PC-9 (cell line): Measurements from ENCODE around the gene PHACTR1. TPM values are rescaled to one million over a fixed set of nuclear protein-coding genes. Genes with fewer than 3 reads are reported as not detected.

ENCODE experiments used
- BruUV-seq: library from RNA; stranded (reverse); fragments of 400-500 nt; replicated peaks from 2 replicates; lab custom pipeline; 2021; lab: Mats Ljungman, UMichigan
- CTCF ChIA-PET: fragments of 300-600 bp; sonication (Branson Sonifier 250); formaldehyde crosslinking; loops from one replicate; lab custom pipeline; 2022; ENCODE audit warnings: antibody characterized with exemption; lab: Charles Lee
- POLR2A ChIA-PET: fragments of 300-600 bp; sonication (Branson Sonifier 250); formaldehyde crosslinking; loops from one replicate; lab custom pipeline; 2022; ENCODE audit warnings: antibody characterized with exemption; ENCODE audit not compliant: unreplicated experiment; lab: Charles Lee
- DNase-seq, 2 experiments: peaks; one replicate each; pipeline versions ENCODE4 v3.0.0 to v3.0.0-alpha.2; 2015 to 2022; ENCODE audit warnings: mixed read lengths in 1 of 2
- H2AFZ ChIP-seq: fragments of 200-600 bp; sonication (generic); 2 replicates; pipeline ENCODE4 v1.8.1; 2017; ENCODE audit warnings: antibody characterized with exemption
- H3F3A ChIP-seq: fragments of 200-600 bp; sonication (generic); 2 replicates; pipeline ENCODE4 v1.8.1; 2017; ENCODE audit warnings: antibody characterized with exemption, mild to moderate bottlenecking, low read depth; ENCODE audit not compliant: insufficient read depth
- H3K27ac ChIP-seq: fragments of 200-600 bp; sonication (generic); 2 replicates; pipeline ENCODE4 v1.6.1; 2016; ENCODE audit warnings: mixed run types
- H3K27me3 ChIP-seq: fragments of 200-600 bp; sonication (generic); 2 replicates; pipeline ENCODE4 v1.6.1; 2016; ENCODE audit warnings: low read depth, mixed run types; ENCODE audit not compliant: insufficient read depth
- H3K36me3 ChIP-seq: fragments of 200-600 bp; sonication (generic); 2 replicates; pipeline ENCODE4 v1.6.1; 2016; ENCODE audit warnings: low read depth, mixed run types
- H3K4me1 ChIP-seq: fragments of 200-600 bp; sonication (generic); replicated peaks from 2 replicates; pipeline ENCODE4 v1.6.1; 2016; ENCODE audit warnings: mixed run types; ENCODE audit not compliant: insufficient read depth
- H3K4me2 ChIP-seq: fragments of 200-600 bp; sonication (generic); 2 replicates; pipeline ENCODE4 v1.6.1; 2017; ENCODE audit warnings: mixed run types
- H3K4me3 ChIP-seq: fragments of 200-600 bp; sonication (generic); 2 replicates; pipeline ENCODE4 v1.6.1; 2016; ENCODE audit warnings: mixed run types
- H3K79me2 ChIP-seq: fragments of 200-600 bp; sonication (generic); 2 replicates; pipeline ENCODE4 v1.6.1; 2017; ENCODE audit warnings: low read depth, mixed run types
- H3K9me2 ChIP-seq: fragments of 200-600 bp; sonication (generic); 2 replicates; pipeline ENCODE4 v1.8.1; 2017; ENCODE audit warnings: mild to moderate bottlenecking; ENCODE audit not compliant: insufficient read depth
- H3K9me3 ChIP-seq: fragments of 200-600 bp; sonication (generic); 2 replicates; pipeline ENCODE4 v1.8.1; 2016; ENCODE audit warnings: low read depth; ENCODE audit not compliant: insufficient read depth
- H4K20me1 ChIP-seq: fragments of 200-600 bp; sonication (generic); 2 replicates; pipeline ENCODE4 v1.8.1; 2017; ENCODE audit not compliant: insufficient read depth
- EZH2 ChIP-seq: fragments of 200-600 bp; sonication (generic); IDR thresholded peaks from 2 replicates; pipeline ENCODE4 v1.8.0; 2017; ENCODE audit warnings: antibody characterized with exemption, low read depth
- intact Hi-C: fragments of 100-400 bp; cut with micrococcal nuclease; formaldehyde crosslinking; loops from one replicate; pipeline ENCODE4 v1.10.0; 2022; ENCODE audit not compliant: unreplicated experiment
- total RNA-seq: library from RNA; stranded (reverse); gene quantifications from 2 replicates; pipeline ENCODE4 v1.2.3, GENCODE V29; 2021
- TF ChIP-seq, protein P1 (sequence below): fragments of 200-600 bp; sonication (generic); conservative IDR thresholded peaks from 2 replicates; pipeline ENCODE4 v1.6.1; 2017; ENCODE audit warnings: mixed run types, antibody characterized with exemption, mild to moderate bottlenecking, moderate library complexity

The PHACTR1 gene
- total RNA-seq, 1 experiment from 2014 or later = not detected

DNA sequence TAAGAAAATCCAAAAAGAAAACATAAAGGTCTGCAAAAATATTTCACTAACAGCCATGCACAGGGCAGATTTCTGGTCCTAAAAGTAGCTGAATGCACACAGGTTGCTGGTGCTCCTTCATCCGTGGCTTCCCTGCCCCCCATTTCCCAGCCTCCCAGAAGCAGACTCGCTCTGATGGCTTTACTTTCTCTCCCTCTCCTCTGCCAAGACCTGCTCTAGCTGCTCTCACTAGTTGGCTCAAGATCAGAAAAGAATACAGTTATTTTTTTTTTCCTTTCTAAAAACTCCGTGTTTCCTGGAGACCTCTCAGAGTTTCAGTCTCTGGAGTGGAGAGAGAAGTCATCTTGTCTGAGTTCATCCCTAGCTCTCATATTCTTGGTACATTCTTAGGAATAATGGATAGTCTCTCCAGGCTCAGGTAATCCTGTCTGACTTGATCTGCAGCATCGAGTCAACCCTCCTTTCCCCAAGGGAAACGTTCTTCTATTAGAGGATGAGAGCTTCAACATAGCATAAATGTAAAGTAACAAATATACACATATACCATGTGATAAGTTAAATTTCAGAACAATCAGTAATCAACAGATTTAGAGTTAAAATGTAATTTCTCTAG, 397.5 kb downstream of the PHACTR1 start:
- H3K27me3 ChIP-seq = peaks cover 36% of the 10 kb centered on the region; the same call in 1 of the 2 replicates
- intact Hi-C loops = no loop called here
- H3K79me2 ChIP-seq = no peaks in the 10 kb centered on the region
- ChIA-PET CTCF (no interaction called here), POLR2A (no interaction called here)
- TF ChIP-seq EZH2 = no peak
- TF ChIP-seq, protein P1, sequence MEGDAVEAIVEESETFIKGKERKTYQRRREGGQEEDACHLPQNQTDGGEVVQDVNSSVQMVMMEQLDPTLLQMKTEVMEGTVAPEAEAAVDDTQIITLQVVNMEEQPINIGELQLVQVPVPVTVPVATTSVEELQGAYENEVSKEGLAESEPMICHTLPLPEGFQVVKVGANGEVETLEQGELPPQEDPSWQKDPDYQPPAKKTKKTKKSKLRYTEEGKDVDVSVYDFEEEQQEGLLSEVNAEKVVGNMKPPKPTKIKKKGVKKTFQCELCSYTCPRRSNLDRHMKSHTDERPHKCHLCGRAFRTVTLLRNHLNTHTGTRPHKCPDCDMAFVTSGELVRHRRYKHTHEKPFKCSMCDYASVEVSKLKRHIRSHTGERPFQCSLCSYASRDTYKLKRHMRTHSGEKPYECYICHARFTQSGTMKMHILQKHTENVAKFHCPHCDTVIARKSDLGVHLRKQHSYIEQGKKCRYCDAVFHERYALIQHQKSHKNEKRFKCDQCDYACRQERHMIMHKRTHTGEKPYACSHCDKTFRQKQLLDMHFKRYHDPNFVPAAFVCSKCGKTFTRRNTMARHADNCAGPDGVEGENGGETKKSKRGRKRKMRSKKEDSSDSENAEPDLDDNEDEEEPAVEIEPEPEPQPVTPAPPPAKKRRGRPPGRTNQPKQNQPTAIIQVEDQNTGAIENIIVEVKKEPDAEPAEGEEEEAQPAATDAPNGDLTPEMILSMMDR = no peak
- BruUV-seq = no TSS peak
- H2AFZ ChIP-seq = no peak overlapping the region
- no peak for DNase-seq
- H3K4me2 ChIP-seq = no peak overlapping the region
- no peaks in the 10 kb centered on the region for H3K9me2 ChIP-seq
- H3K4me1 ChIP-seq = no peaks in the 10 kb centered on the region
- no peak overlapping the region for H3K4me3 ChIP-seq
- no peaks in the 10 kb centered on the region for H4K20me1 ChIP-seq
- H3K27ac ChIP-seq = no peak overlapping the region
- no peaks in the 10 kb centered on the region for H3K9me3 ChIP-seq
- no peaks in the 10 kb centered on the region for H3K36me3 ChIP-seq
- no peaks in the 10 kb centered on the region for H3F3A ChIP-seq

- POLR2A ChIA-PET = no interaction called here
- Histone ChIP-seq H3K4me1 (no peaks in the 10 kb centered on the region), H3K36me3 (no peaks in the 10 kb centered on the region), H3K27ac (no peak overlapping the region), H3K9me3 (no peaks in the 10 kb centered on the region), H3K4me3 (no peak overlapping the region), H3K9me2 (no peaks in the 10 kb centered on the region), H4K20me1 (no peaks in the 10 kb centered on the region), H2AFZ (no peak overlapping the region), H3K27me3 (peaks cover 44% of the 10 kb centered on the region), H3F3A (no peaks in the 10 kb centered on the region), H3K79me2 (no peaks in the 10 kb centered on the region), H3K4me2 (no peak overlapping the region)
- TF ChIP-seq, protein P1 = no peak
- TF ChIP-seq EZH2 = no peak
- intact Hi-C loops = no loop called here
- CTCF ChIA-PET = no interaction called here
- no peak for DNase-seq
- BruUV-seq = no TSS peak
Measured at GRCh38 chr6:13116155-13116554, 399.6 kb downstream of the PHACTR1 start.

- H3K27me3 ChIP-seq = peaks cover 53% of the 10 kb centered on the region
- H3K4me3 ChIP-seq = no peak overlapping the region
- no peaks in the 10 kb centered on the region for H4K20me1 ChIP-seq
- ChIA-PET POLR2A (no interaction called here), CTCF (no interaction called here)
- no TSS peak for BruUV-seq
- intact Hi-C loops = no loop called here
- no peak for TF ChIP-seq EZH2
- TF ChIP-seq, protein P1 = no peak
- no peak overlapping the region for H3K4me2 ChIP-seq
- no peak for DNase-seq
- no peaks in the 10 kb centered on the region for H3K79me2 ChIP-seq
- no peaks in the 10 kb centered on the region for H3F3A ChIP-seq
- no peaks in the 10 kb centered on the region for H3K9me2 ChIP-seq
- no peaks in the 10 kb centered on the region for H3K9me3 ChIP-seq
- H3K4me1 ChIP-seq = no peaks in the 10 kb centered on the region
- H3K27ac ChIP-seq = no peak overlapping the region
- H3K36me3 ChIP-seq = no peaks in the 10 kb centered on the region
- H2AFZ ChIP-seq = no peak overlapping the region
Measured at GRCh38 chr6:13117570-13117969, 401.0 kb downstream of the PHACTR1 start.
